GM21526 (cell line): ENCODE results near the gene MAVS.

Source experiments
- ATAC-seq: cut with Tn5 transposase; IDR thresholded peaks from one replicate; pipeline ENCODE4 v1.9.1; 2021; ENCODE audit warnings: moderate library complexity; ENCODE audit not compliant: unreplicated experiment, low FRiP score

MAVS gene

GRCh38 chr20:3846740-3847428 is at the start of gene MAVS:
MAVS (plus strand) TSS chr20:3846834; CDS start chr20:3854625, 7,791 bp downstream.
- peak; percentile 82 for ATAC-seq

- no peak for ATAC-seq
Observed at GRCh38 chr20:3797226-3797545, 49.4 kb upstream of the MAVS start.

GRCh38 chr20:3797592-3798372 is 48.9 kb upstream of the MAVS start:
- no peak for ATAC-seq

- ATAC-seq: no peak
Observed at GRCh38 chr20:3798373-3798768, 48.3 kb upstream of the MAVS start.

- ATAC-seq: no peak
Observed at GRCh38 chr20:3798908-3799248, 47.8 kb upstream of the MAVS start.

- no peak for ATAC-seq
Observed at GRCh38 chr20:3800256-3800877, 46.3 kb upstream of the MAVS start.

- ATAC-seq: no peak
Observed at GRCh38 chr20:3800878-3801260, 45.8 kb upstream of the MAVS start.

GRCh38 chr20:3801299-3801698 is 45.3 kb upstream of the MAVS start:
- no peak for ATAC-seq

GRCh38 chr20:3801846-3802245 is 44.8 kb upstream of the MAVS start:
- no peak for ATAC-seq

GRCh38 chr20:3802524-3803239 is 44.0 kb upstream of the MAVS start:
- no peak for ATAC-seq

- no peak for ATAC-seq
Observed at GRCh38 chr20:3803289-3803688, 43.3 kb upstream of the MAVS start.

- no peak for ATAC-seq
Observed at GRCh38 chr20:3803854-3804253, 42.8 kb upstream of the MAVS start.

GRCh38 chr20:3804254-3804751 is 42.3 kb upstream of the MAVS start:
- no peak for ATAC-seq

GRCh38 chr20:3804781-3805180 is 41.9 kb upstream of the MAVS start:
- no peak for ATAC-seq

GRCh38 chr20:3808544-3808943 is 38.1 kb upstream of the MAVS start:
- ATAC-seq: no peak

- ATAC-seq: no peak
Observed at GRCh38 chr20:3811467-3812258, 35.0 kb upstream of the MAVS start.

- no peak for ATAC-seq
Observed at GRCh38 chr20:3812259-3812681, 34.4 kb upstream of the MAVS start.

- ATAC-seq: no peak
Observed at GRCh38 chr20:3812975-3813847, 33.4 kb upstream of the MAVS start.

- no peak for ATAC-seq
Observed at GRCh38 chr20:3813848-3814581, 32.6 kb upstream of the MAVS start.
